Adipocyte (in vitro differentiated cells): ENCODE measurements around the gene TXNDC8.

ENCODE experiments used
- DNase-seq: peaks from one replicate; pipeline ENCODE4 v3.0.0-alpha.2; 2015; ENCODE audit warnings: low read depth
- H3K27me3 ChIP-seq: replicated peaks from 2 replicates; pipeline ENCODE4 v1.7.0; 2013; ENCODE audit warnings: mild to moderate bottlenecking, low read length, moderate library complexity; ENCODE audit not compliant: control insufficient read depth, insufficient read depth
- H3K36me3 ChIP-seq: 2 replicates; pipeline ENCODE4 v1.7.0; 2013; ENCODE audit warnings: low read length, mild to moderate bottlenecking, moderate library complexity; ENCODE audit not compliant: control insufficient read depth, insufficient read depth, severe bottlenecking
- H3K4me1 ChIP-seq: 2 replicates; pipeline ENCODE4 v1.7.0; 2013; ENCODE audit warnings: mild to moderate bottlenecking, low read length, moderate library complexity; ENCODE audit not compliant: control insufficient read depth, insufficient read depth
- H3K4me3 ChIP-seq: 2 replicates; pipeline ENCODE4 v1.7.0; 2013; ENCODE audit warnings: mild to moderate bottlenecking, low read length, moderate library complexity
- H3K9ac ChIP-seq: 2 replicates; pipeline ENCODE4 v1.7.0; 2013; ENCODE audit warnings: mild to moderate bottlenecking, low read length, moderate library complexity
- H3K9me3 ChIP-seq: 2 replicates; pipeline ENCODE4 v1.7.0; 2013; ENCODE audit warnings: mild to moderate bottlenecking, low read length, moderate library complexity; ENCODE audit not compliant: control insufficient read depth

TXNDC8 gene

DNA sequence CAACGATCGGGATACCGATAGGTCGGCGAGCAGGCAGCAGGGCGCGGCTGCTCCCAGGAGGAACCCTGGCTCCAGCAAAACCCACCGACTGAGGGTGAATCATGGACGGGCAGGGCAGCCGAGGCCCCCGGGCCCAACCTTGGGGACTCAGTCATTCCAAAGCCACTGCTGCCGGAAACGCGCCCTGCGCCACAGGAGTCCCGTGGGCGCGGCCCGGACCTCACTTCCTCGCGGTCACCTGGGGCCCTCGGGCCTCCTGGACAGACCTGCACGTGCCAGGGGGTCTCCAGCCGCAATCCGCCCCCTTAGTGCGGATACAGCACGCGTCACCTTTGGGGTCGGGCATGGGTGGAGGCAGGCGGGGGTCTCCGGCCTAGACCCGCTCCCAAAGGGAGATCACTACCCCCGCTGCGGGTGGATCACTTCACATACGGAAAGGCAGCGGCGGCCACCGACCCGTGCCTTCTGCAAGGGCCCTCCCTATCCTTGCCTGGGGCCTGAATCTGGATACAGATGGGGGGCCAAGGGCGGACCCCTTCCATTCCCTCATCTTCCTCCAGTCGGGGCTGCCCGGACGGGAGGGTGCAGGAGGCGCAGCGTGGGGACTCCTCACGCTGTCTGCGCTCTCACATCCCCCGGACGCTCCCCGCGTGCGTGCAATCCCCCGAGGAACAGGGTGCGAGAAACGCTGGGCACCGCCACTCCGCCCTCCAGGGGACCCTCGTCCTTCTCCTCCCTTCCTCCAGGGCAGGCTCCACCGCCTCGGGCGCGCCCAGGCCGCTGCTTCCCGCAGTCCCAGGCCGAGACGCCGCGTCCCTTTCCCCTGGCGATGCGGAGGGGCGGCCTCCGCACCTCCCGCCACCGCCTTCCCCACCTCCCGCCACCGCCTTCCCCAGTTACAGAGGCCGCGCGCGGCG lies 81.9 kb downstream of the TXNDC8 start:
- Histone ChIP-seq H3K9ac (peak overlapping the region; percentile 92), H3K4me3 (peak overlapping the region; percentile 89)

GRCh38 chr9:110255034-110255462 lies 82.6 kb downstream of the TXNDC8 start:
- Histone ChIP-seq H3K9me3 (no peaks in the 10 kb centered on the region), H3K4me3 (peak overlapping the region; percentile 89), H3K9ac (peak overlapping the region; percentile 92), H3K4me1 (peaks cover 36% of the 10 kb centered on the region), H3K36me3 (peaks cover 7% of the 10 kb centered on the region), H3K27me3 (no peaks in the 10 kb centered on the region)
- peak; percentile 81 for DNase-seq

More for the DNA sequence above, 81.9 kb downstream of the TXNDC8 start:
- H3K9me3 ChIP-seq: no peaks in the 10 kb centered on the region
- peaks cover under 1% of the 10 kb centered on the region for H3K36me3 ChIP-seq
- no peaks in the 10 kb centered on the region for H3K27me3 ChIP-seq
- H3K4me1 ChIP-seq: peaks cover 37% of the 10 kb centered on the region
- DNase-seq: no peak

GRCh38 chr9:110254500-110254899 lies 83.2 kb downstream of the TXNDC8 start:
- Histone ChIP-seq H3K36me3 (peaks cover 13% of the 10 kb centered on the region), H3K9ac (peak overlapping the region; percentile 92), H3K27me3 (no peaks in the 10 kb centered on the region), H3K4me1 (peaks cover 36% of the 10 kb centered on the region), H3K9me3 (no peaks in the 10 kb centered on the region), H3K4me3 (peak overlapping the region; percentile 89)
- no peak for DNase-seq
